HepG2 (cell line): ENCODE results near the gene FIBP. TPM values are rescaled to one million over a fixed set of nuclear protein-coding genes. Genes with fewer than 3 reads are reported as not detected.

Experiments used
- CAMTA2 ChIP-seq: sonication (generic); formaldehyde crosslinking; IDR thresholded peaks from 2 replicates; pipeline ENCODE4 v1.4.0; 2020; ENCODE audit warnings: mild to moderate bottlenecking, missing genetic modification reagents, borderline replicate concordance
- DNMT3B ChIP-seq: conservative IDR thresholded peaks from 2 replicates; pipeline ENCODE4 v1.6.1; 2016; ENCODE audit warnings: missing biosample characterization, control low read depth
- ESRRA ChIP-seq: sonication (generic); formaldehyde crosslinking; IDR thresholded peaks from 2 replicates; pipeline ENCODE4 v1.5.1; 2020; ENCODE audit warnings: mild to moderate bottlenecking, low read depth, missing genetic modification reagents
- HOXD1 ChIP-seq: sonication (generic); formaldehyde crosslinking; IDR thresholded peaks from 2 replicates; pipeline ENCODE4 v1.5.0; 2020; ENCODE audit warnings: missing genetic modification reagents
- IKZF4 ChIP-seq: sonication (generic); formaldehyde crosslinking; IDR thresholded peaks from 2 replicates; pipeline ENCODE4 v1.5.1; 2020; ENCODE audit warnings: borderline replicate concordance, mild to moderate bottlenecking, low read depth, missing genetic modification reagents; ENCODE audit errors: not compliant biosample characterization
- IRX3 ChIP-seq: sonication (generic); formaldehyde crosslinking; IDR thresholded peaks from 2 replicates; pipeline ENCODE4 v1.8.1; 2023; ENCODE audit warnings: mild to moderate bottlenecking, low read depth, missing genetic modification reagents, borderline replicate concordance
- KDM4B ChIP-seq: sonication (generic); formaldehyde crosslinking; IDR thresholded peaks from 2 replicates; pipeline ENCODE4 v1.4.0; 2020; ENCODE audit warnings: missing genetic modification reagents
- KDM5B ChIP-seq: sonication (generic); formaldehyde crosslinking; IDR thresholded peaks from 2 replicates; pipeline ENCODE4 v1.4.0; 2020; ENCODE audit warnings: missing genetic modification reagents, mild to moderate bottlenecking, borderline replicate concordance
- KLF12 ChIP-seq: sonication (generic); formaldehyde crosslinking; IDR thresholded peaks from 2 replicates; pipeline ENCODE4 v1.4.0; 2020; ENCODE audit warnings: missing genetic modification reagents, borderline replicate concordance
- NFYC ChIP-seq: IDR thresholded peaks from 2 replicates; pipeline ENCODE4 v1.6.1; 2016; ENCODE audit warnings: missing genetic modification reagents, missing compliant biosample characterization
- NPAS2 ChIP-seq: sonication (generic); formaldehyde crosslinking; IDR thresholded peaks from 2 replicates; pipeline ENCODE4 v1.8.0; 2022; ENCODE audit warnings: mild to moderate bottlenecking, missing genetic modification reagents, borderline replicate concordance
- POLR2A ChIP-seq, 2 experiments: IDR thresholded peaks; 2 replicates each; pipeline ENCODE4 v1.6.1; 2011; ENCODE audit warnings: low read depth in 2 of 2, low read length in 2 of 2, mild to moderate bottlenecking in 1 of 2, moderate library complexity in 1 of 2; ENCODE audit not compliant: insufficient read depth in 1 of 2
- PRPF4 ChIP-seq: fragments of 200-400 bp; formaldehyde crosslinking; IDR thresholded peaks from 2 replicates; pipeline ENCODE4 v1.6.1; 2016; ENCODE audit warnings: low read length, low read depth; ENCODE audit not compliant: poor library complexity, severe bottlenecking
- ZNF12 ChIP-seq: sonication (generic); formaldehyde crosslinking; IDR thresholded peaks from 2 replicates; pipeline ENCODE4 v1.5.0; 2020; ENCODE audit warnings: missing genetic modification reagents
- ZNF317 ChIP-seq: sonication (generic); formaldehyde crosslinking; IDR thresholded peaks from 2 replicates; pipeline ENCODE4 v1.5.0; 2020; ENCODE audit warnings: mild to moderate bottlenecking, missing genetic modification reagents
- ZNF737 ChIP-seq: sonication (generic); formaldehyde crosslinking; IDR thresholded peaks from 2 replicates; pipeline ENCODE4 v1.5.0; 2020; ENCODE audit warnings: missing genetic modification reagents, mild to moderate bottlenecking, borderline replicate concordance
- ZNF768 ChIP-seq: sonication (generic); formaldehyde crosslinking; IDR thresholded peaks from 2 replicates; pipeline ENCODE4 v1.4.0; 2020; ENCODE audit warnings: missing genetic modification reagents
- ZNF788 ChIP-seq: sonication (generic); formaldehyde crosslinking; IDR thresholded peaks from 2 replicates; pipeline ENCODE4 v1.5.0; 2020; ENCODE audit warnings: mild to moderate bottlenecking, missing genetic modification reagents, borderline replicate concordance
- ZNF83 ChIP-seq: sonication (generic); formaldehyde crosslinking; IDR thresholded peaks from 2 replicates; pipeline ENCODE4 v1.4.0; 2020; ENCODE audit warnings: missing genetic modification reagents, mild to moderate bottlenecking, borderline replicate concordance
- polyA plus RNA-seq, 8 experiments: library from polyadenylated mRNA; depleted of rRNA in 3 of 8; stranded (reverse) in 7 of 8; unstranded in 1 of 8; fragments of >200 nt; fragmentation: Illumina TruSeq in 4 of 8; extraction: Trizol in 4 of 8; gene quantifications; 2 replicates each; pipeline versions ENCODE4 v1.2.1 to v1.2.3, GENCODE V29; 2011 to 2016; ENCODE audit warnings: low read depth in 4 of 8, missing spikeins in 1 of 8, mixed read lengths in 1 of 8; ENCODE audit not compliant: insufficient read depth in 1 of 8
- total RNA-seq, 5 experiments: library from RNA; depleted of rRNA; stranded (reverse); fragments of >200 nt; fragmentation: Illumina TruSeq; extraction: Trizol; gene quantifications; 2 replicates each; pipeline ENCODE4 v1.2.3, GENCODE V29; 2016; ENCODE audit warnings: low read depth in 1 of 5
- TF ChIP-seq, protein P1 (sequence below): sonication (generic); formaldehyde crosslinking; IDR thresholded peaks from 2 replicates; pipeline ENCODE4 v1.5.0; 2020; ENCODE audit warnings: missing genetic modification reagents
- TF ChIP-seq, protein P2 (sequence below): sonication (generic); formaldehyde crosslinking; IDR thresholded peaks from 2 replicates; pipeline ENCODE4 v1.5.1; 2020; ENCODE audit warnings: missing genetic modification reagents, mild to moderate bottlenecking, borderline replicate concordance
- TF ChIP-seq, protein P3 (sequence below): sonication (generic); formaldehyde crosslinking; IDR thresholded peaks from 2 replicates; pipeline ENCODE4 v1.5.0; 2020; ENCODE audit warnings: mild to moderate bottlenecking, missing genetic modification reagents
- TF ChIP-seq, protein P4 (sequence below): sonication (generic); formaldehyde crosslinking; IDR thresholded peaks from 2 replicates; pipeline ENCODE4 v1.4.0; 2020; ENCODE audit warnings: mild to moderate bottlenecking, missing genetic modification reagents, borderline replicate concordance
- TF ChIP-seq, protein P5 (sequence below): sonication (generic); formaldehyde crosslinking; IDR thresholded peaks from 2 replicates; pipeline ENCODE4 v1.4.0; 2020; ENCODE audit warnings: mild to moderate bottlenecking, missing genetic modification reagents

Gene FIBP
- total and polyA plus RNA-seq, 2 of the 13 experiments (the other 11 are each of a cell fraction or from before 2014, with no cell fraction given), result 42.9 to 62.1 TPM

DNA sequence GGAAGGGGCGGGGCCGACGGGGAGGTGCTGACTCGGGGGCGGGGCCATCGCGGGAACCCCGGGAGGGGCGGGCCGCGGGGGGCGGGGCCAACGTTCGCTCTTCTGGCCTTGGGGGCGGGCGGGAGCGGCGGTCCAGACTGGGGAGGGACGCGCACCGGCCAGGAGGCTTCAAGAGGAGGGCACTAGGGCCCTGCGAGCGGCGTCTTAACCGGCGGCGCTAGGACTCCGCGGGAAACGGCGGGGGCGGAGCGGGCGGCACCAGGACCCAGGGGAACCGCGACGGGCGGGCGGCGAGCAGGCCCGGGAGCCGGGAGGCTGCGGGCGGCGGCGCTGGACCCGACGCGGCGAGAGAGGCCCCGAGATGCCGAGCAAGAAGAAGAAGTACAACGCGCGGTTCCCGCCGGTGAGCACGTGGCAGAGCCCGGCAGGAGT is 30.9 kb upstream of the FIBP start, which contains the start of gene DRAP1 (continued):
- TF ChIP-seq, protein P1, sequence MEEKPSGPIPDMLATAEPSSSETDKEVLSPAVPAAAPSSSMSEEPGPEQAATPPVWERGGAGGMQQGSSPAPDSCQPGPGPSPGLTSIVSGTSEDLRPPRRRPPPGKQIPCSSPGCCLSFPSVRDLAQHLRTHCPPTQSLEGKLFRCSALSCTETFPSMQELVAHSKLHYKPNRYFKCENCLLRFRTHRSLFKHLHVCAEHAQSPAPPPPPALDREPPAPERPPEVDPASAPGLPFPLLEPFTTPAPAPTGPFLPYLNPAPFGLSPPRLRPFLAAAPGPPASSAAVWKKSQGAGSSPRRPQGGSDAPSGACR (CRISPR knock-in tag), result no peak
- TF ChIP-seq ZNF768 (peak; percentile 81), NPAS2 (no peak), PRPF4 (no peak), POLR2A (IDR thresholded peaks at IDR 0.05; ENCODE audit: insufficient read depth in 1 of 2, low read depth in 2 of 2, low read length in 2 of 2) (peak in 1 of 2 experiments; percentile 46; a peak in 2 of 4 replicates), DNMT3B (CRISPR knock-in tag) (no peak), CAMTA2 (no peak), IRX3 (CRISPR knock-in tag) (no peak), HOXD1 (CRISPR knock-in tag) (peak; percentile 60; the same call in 1 of the 2 replicates), IKZF4 (CRISPR knock-in tag) (peak; percentile 51), ZNF788 (CRISPR knock-in tag) (peak; percentile 98), KLF12 (CRISPR knock-in tag) (peak; percentile 81; the same call in 1 of the 2 replicates), ZNF83 (0 out of 2 replicates have a peak, but pooled peaks have one; percentile 61), ZNF737 (CRISPR knock-in tag) (no peak), KDM5B (CRISPR knock-in tag) (peak; percentile 62; the same call in 1 of the 2 replicates), ESRRA (CRISPR knock-in tag) (peak; percentile 80; the same call in 1 of the 2 replicates), KDM4B (CRISPR knock-in tag) (peak; percentile 96), ZNF317 (CRISPR knock-in tag) (no peak), ZNF12 (CRISPR knock-in tag) (peak; percentile 42; the same call in 1 of the 2 replicates), NFYC (CRISPR knock-in tag) (peak; percentile 25; the same call in 1 of the 2 replicates)
- TF ChIP-seq, protein P2, sequence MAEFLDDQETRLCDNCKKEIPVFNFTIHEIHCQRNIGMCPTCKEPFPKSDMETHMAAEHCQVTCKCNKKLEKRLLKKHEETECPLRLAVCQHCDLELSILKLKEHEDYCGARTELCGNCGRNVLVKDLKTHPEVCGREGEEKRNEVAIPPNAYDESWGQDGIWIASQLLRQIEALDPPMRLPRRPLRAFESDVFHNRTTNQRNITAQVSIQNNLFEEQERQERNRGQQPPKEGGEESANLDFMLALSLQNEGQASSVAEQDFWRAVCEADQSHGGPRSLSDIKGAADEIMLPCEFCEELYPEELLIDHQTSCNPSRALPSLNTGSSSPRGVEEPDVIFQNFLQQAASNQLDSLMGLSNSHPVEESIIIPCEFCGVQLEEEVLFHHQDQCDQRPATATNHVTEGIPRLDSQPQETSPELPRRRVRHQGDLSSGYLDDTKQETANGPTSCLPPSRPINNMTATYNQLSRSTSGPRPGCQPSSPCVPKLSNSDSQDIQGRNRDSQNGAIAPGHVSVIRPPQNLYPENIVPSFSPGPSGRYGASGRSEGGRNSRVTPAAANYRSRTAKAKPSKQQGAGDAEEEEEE (CRISPR knock-in tag), result no peak
- TF ChIP-seq, protein P3, sequence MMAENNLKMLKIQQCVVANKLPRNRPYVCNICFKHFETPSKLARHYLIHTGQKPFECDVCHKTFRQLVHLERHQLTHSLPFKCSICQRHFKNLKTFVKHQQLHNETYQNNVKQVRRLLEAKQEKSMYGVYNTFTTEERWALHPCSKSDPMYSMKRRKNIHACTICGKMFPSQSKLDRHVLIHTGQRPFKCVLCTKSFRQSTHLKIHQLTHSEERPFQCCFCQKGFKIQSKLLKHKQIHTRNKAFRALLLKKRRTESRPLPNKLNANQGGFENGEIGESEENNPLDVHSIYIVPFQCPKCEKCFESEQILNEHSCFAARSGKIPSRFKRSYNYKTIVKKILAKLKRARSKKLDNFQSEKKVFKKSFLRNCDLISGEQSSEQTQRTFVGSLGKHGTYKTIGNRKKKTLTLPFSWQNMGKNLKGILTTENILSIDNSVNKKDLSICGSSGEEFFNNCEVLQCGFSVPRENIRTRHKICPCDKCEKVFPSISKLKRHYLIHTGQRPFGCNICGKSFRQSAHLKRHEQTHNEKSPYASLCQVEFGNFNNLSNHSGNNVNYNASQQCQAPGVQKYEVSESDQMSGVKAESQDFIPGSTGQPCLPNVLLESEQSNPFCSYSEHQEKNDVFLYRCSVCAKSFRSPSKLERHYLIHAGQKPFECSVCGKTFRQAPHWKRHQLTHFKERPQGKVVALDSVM (CRISPR knock-in tag), result peak; percentile 64
- TF ChIP-seq, protein P4, sequence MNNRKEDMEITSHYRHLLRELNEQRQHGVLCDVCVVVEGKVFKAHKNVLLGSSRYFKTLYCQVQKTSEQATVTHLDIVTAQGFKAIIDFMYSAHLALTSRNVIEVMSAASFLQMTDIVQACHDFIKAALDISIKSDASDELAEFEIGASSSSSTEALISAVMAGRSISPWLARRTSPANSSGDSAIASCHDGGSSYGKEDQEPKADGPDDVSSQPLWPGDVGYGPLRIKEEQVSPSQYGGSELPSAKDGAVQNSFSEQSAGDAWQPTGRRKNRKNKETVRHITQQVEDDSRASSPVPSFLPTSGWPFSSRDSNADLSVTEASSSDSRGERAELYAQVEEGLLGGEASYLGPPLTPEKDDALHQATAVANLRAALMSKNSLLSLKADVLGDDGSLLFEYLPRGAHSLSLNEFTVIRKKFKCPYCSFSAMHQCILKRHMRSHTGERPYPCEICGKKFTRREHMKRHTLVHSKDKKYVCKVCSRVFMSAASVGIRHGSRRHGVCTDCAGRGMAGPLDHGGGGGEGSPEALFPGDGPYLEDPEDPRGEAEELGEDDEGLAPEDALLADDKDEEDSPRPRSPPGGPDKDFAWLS (CRISPR knock-in tag), result no peak
- TF ChIP-seq, protein P5, sequence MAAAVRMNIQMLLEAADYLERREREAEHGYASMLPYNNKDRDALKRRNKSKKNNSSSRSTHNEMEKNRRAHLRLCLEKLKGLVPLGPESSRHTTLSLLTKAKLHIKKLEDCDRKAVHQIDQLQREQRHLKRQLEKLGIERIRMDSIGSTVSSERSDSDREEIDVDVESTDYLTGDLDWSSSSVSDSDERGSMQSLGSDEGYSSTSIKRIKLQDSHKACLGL (CRISPR knock-in tag), result 0 out of 2 replicates have a peak, but pooled peaks have one; percentile 9
